ENCODE measurements around the gene TRAF2.

TRAF2 gene

DNA sequence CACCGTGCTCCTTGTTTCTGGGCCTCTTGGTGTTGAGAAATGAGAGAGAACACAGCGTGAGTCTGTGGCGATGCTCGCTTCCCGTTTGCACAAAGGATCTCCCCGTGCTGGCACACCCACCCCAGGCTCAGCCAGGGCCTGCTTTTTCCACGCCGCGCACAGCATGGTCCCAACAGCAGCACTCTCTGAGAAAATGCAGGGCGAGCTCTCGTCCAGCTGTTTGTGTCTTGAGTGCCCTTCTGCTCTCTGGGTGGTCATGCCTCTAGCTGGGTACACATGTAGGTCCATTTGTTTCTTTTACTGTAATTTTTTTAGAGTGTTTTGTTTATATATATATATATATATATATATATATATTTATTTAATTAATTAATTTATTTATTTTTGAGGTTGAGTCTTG, 31.6 kb downstream of the TRAF2 start:
- no peak for DNase-seq

DNA sequence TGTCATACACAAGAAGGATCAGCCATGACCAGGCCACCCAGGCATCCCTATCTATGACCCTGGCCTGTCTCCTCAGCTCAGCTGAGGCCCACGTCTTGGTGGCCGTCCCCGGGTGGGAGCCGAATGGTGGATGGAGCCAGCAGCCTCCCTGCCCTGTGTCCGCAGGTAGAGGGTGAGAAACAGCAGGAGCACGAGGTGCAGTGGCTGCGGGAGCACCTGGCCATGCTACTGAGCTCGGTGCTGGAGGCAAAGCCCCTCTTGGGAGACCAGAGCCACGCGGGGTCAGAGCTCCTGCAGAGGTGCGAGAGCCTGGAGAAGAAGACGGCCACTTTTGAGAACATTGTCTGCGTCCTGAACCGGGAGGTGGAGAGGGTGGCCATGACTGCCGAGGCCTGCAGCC, 33.8 kb downstream of the TRAF2 start:
- no peak for DNase-seq

DNA sequence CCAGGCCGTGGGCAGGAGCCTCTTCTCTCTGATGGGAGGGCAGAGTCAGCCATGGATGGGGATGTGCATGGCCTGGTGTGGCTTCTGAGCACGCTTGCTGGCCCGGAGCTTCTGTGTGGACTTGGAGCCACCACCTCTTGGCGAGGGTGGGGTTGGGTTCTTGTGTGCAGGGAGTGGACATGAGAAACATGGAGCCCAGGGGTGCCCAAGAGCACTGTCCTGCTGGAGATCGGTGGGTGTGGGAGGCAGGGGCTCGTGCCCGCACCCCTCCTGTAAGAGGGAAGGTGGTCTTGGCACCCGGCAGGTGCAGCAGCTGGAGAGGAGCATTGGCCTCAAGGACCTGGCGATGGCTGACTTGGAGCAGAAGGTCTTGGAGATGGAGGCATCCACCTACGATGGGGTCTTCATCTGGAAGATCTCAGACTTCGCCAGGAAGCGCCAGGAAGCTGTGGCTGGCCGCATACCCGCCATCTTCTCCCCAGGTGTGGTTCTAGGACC, 34.5 kb downstream of the TRAF2 start:
- no peak for DNase-seq

DNA sequence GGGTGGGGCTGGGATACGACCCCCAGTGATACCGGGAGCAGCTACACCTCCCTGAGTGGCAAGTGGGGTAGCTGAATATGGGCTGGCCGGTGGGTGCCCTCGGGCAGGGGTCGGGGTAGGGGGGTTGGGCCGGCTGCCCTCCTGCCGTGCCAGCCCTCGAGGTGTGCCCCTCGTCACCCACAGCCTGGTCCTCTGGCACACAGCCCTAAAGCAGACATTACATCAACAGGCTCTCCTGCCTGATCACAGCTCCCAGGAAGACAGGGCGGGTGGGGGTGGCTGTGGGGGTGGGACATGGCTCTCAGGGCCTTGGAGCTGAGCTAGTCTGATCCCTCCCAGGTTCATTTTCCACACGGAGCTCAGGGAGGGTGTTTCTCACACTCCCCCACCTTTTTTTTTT, 35.0 kb downstream of the TRAF2 start:
- no peak for DNase-seq

DNA sequence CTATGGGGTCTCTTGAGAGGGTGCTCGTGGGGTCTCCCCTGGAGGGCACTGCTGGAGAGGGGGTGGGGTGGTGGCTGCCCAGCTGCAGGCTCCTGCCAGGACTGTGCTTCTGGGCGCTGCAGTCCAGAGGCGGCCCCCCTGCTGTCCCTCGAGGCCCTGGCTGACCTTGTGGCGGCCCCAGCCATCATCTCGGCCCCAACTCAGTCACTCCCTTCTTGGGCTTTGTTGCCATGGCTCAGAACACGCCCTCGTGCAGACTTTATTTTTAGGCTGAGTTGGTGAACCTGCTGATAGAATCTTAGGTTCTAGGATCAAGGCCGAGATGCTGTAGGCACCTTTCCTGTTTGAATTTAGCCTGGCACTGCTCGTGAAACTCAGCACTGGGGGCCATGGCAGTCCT, 35.4 kb downstream of the TRAF2 start:
- DNase-seq: no peak

DNA sequence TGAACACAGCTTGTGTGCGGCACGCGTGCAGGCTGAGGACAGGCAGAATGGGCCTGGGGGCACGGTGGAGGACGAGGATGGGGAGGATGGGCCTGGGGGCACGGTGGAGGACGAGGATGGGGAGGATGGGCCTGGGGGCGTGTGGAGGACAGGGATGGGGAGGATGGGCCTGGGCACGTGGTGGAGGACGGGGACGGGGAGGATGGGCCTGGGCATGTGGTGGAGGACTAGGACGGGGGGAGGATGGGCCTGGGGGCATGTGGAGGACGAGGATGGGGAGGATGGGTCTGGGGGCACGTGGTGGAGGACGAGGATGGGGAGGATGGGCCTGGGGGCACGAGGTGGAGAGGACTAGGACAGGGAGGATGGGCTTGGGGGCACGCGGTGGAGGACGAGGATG, 36.2 kb downstream of the TRAF2 start:
- no peak for DNase-seq

DNA sequence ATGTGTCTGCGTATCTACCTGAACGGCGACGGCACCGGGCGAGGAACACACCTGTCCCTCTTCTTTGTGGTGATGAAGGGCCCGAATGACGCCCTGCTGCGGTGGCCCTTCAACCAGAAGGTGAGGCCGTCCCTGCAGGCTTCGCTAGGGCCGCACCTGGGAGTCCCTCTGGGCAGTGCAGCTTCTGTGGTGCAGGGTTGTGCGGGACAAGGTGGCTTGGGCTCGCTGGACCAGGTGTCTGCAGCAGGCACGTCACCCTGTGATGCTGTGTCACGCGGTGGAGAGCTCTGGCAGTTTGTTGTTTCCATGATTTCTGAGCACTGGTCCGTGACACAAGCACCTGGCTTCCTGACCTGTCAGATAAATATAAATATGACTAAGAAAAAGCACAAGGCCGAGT, 37.6 kb downstream of the TRAF2 start:
- no peak for DNase-seq

DNA sequence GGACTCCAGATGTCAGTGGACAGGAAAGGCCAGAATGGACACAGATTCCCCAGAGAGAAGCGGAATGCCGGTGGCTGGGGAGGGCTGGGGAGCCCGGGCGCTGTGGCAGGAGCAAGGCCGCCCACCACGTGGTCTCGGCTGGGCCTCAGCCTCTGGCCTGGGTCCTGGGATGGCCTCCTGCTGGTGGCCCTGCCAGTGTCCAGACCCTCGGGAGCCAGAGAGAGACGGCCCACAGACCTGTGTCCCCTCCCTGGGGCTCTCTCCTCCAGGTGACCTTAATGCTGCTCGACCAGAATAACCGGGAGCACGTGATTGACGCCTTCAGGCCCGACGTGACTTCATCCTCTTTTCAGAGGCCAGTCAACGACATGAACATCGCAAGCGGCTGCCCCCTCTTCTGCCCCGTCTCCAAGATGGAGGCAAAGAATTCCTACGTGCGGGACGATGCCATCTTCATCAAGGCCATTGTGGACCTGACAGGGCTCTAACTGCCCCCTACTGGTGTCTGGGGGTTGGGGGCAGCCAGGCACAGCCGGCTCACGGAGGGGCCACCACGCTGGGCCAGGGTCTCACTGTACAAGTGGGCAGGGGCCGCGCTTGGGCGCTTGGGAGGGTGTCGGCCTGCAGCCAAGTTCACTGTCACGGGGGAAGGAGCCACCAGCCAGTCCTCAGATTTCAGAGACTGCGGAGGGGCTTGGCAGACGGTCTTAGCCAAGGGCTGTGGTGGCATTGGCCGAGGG, 39.3 kb downstream of the TRAF2 start:
- DNase-seq: no peak

DNA sequence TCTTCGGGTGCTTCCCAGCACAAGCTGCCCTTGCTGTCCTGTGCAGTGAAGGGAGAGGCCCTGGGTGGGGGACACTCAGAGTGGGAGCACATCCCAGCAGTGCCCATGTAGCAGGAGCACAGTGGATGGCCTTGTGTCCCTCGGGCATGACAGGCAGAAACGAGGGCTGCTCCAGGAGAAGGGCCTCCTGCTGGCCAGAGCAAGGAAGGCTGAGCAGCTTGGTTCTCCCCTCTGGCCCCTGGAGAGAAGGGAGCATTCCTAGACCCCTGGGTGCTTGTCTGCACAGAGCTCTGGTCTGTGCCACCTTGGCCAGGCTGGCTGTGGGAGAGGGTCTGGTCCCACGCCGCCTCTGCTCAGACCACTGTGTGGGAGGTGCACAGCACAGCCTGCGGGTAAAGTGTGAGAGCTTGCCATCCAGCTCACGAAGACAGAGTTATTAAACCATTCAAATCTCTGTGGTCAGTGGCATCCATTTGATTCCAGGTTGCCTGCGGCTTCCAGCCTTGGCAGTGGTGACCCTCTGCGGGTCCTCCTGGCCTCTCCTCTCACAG, 39.9 kb downstream of the TRAF2 start:
- no peak for DNase-seq

DNA sequence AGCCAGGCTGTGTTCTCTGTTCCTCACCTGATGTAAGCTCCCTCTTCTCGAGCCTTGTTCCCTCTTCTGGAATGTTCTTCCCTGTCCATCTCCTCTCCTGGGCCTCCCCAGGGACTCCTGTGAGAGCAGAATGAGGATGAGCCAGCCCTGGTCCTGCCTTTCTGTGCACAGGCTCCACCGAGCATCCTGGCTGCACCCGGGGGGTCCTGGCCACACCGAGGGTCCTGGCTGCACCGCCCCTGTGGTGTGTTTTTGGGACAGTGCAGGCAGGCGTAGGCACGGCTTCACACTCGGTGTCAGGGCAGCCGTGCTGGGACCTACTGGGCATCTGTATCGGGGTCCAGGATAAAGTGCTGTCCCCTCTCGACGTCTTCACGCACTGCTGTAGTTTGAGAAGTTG, 40.4 kb downstream of the TRAF2 start:
- no peak for DNase-seq

DNA sequence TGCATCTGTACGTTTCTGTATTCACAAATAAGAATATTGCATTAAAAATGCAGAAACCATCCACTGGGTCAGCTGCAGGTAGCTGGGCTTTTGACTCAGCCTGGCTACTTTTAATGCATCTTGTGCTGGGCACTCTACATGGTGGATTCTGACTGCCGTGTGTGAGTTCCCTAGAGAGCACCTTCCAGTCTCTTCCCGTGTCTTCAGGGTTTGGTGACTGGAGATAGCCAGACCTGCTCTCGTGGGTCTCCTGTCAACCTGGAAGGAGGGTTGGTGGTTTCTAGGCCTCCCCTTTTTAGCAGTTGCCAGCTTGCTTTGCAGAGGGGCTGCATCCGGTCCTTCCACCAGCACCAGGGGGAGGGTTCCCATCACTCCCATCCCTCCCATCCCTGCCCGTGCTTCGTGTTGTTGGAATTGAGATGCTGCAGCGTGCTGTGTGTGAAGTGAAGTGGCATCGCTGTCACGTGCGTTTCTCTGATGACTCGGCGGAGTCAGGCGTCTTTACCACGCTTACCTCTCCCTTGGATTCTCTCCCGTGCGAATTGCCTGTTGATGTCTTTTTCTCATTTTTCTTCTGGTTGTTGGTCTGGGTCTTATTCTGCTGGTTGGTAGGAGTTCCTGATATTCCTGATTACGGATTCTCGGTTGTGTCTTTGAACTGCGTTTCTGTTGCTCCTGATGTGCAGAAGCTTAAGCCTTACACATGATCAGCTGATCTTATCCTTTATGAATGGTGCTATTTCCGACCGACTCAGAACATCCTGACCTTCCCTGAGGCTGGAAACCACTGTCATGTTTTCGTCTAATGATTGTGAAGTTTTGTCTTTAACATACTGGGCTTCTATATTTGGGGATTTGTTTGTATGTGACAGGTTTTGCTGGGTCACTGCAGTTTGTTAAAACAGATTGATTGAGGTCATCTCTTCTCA, 41.3 kb downstream of the TRAF2 start:
- no peak for DNase-seq

DNA sequence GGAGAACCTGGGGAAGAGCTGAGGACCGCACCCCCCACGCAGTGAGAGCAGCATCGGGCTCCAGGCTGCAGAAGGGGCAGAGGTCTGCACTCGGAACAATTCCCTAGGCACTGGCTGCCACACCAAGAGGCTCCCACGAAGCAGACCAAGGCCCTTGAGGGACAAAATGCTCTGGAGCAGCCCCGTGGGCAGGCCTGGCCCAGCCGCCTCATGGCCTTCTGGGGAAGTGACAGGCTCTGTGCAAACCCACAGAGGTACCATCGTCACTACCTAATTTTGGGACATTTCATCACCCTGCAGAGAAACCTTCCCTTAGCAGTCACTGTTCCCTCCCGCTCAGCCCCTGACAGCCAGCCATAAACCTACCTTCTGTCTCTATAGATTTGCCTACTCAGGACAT, 42.3 kb downstream of the TRAF2 start:
- no peak for DNase-seq

DNA sequence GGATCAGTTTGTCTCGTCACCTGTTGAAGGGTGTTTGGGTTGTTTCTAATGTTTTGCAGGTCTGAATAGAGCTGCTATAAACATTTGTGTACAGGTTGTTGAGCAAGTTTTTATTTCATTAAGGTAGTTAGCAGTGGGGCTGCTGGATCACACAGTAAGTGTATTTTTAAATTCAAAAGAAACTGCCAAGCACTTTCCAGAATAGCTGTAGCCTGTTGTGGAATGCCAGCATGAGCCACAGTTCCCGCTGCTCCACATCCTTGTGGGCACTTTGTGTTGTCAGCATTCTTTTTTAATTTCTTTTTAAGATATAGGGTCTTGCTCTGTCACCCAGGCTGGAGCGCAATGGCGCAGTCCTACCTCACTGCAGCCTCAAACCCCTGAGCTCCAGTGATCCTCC, 43.7 kb downstream of the TRAF2 start:
- no peak for DNase-seq

DNA sequence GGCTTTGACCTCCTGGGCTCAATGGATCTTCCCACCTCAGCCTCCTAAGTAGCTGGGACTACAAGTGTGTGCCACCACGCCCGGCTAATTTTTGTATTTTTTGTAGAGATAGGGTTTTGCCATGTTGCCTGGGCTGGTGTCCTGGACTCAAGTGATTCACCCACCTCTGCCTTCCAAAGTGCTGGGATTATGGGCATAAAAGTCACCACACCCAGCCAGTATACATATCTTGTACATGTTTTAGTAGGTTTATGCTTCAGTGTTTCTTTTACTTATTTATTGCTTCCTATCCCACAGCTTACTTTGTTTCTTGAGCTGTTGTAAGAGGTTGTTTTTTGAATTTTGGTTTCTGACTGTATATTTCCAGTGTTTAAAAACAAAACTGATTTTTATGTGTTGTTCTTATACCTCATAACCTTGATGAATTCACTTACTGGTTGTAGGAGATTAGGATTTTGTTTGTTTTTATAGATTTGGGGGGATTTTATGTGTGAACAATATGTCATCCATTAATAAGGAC, 45.4 kb downstream of the TRAF2 start:
- DNase-seq: no peak

DNA sequence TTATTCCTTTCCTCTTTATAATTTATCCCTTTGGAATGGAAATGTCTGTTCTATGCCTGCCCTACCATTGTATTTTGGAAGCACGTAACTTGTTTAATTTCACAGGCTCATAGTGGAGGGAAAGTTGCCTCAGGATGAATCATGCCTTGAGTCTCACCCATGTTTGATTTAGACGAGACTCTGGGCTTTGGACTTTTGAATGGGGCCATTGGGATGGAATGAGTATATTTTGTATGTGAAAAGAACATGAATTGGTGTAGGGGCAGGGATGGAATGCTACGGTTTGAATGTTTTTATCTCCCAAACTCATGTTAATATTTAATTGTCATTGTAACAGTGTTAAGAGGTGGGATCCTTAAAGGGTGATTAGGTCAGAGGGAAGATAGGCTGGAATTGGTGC, 48.0 kb downstream of the TRAF2 start:
- DNase-seq: no peak

DNA sequence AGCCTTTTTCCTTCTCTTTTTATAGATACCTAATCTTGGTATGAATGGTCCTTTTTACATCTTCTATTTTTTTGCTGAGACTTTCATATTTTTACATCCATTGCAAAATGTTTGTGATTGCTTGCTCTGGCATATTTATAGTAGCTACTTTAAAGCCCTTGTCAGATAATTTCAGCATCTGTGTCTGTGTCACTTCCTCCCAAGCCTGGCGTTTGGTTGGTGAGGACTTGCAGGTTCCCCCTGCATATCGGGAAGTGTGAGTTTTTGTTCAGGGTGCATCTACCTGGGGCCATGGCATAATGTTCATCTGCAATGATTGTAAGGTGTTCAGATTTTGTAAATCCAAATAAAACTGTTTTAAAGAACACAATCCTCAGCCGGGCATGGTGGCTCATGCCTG, 49.3 kb downstream of the TRAF2 start:
- DNase-seq: no peak

DNA sequence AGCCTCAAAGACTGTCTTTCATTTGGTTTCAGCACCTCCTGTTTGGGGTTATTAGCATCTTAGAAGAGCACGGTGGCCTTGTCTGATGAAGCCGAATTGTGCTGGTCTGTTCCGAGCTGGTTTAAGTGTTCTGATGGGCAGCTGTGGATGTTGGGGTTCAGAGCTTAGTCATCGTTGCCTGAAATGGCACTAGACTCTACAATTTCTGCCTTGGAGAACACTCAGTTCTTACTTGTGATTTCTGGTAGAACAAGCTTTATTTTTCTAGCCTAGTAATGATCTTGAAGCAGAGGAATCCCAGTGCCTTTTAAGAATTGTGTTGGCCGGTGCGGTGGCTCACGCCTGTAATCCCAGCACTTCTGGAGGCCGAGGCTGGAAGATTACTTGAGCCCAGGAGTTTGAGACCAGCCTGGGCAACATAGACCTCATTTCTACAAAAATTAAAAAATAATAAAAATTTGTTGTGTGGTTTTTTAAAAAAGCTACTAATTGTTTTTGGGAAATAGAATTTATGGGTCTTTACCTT, 50.4 kb downstream of the TRAF2 start:
- DNase-seq: no peak

DNA sequence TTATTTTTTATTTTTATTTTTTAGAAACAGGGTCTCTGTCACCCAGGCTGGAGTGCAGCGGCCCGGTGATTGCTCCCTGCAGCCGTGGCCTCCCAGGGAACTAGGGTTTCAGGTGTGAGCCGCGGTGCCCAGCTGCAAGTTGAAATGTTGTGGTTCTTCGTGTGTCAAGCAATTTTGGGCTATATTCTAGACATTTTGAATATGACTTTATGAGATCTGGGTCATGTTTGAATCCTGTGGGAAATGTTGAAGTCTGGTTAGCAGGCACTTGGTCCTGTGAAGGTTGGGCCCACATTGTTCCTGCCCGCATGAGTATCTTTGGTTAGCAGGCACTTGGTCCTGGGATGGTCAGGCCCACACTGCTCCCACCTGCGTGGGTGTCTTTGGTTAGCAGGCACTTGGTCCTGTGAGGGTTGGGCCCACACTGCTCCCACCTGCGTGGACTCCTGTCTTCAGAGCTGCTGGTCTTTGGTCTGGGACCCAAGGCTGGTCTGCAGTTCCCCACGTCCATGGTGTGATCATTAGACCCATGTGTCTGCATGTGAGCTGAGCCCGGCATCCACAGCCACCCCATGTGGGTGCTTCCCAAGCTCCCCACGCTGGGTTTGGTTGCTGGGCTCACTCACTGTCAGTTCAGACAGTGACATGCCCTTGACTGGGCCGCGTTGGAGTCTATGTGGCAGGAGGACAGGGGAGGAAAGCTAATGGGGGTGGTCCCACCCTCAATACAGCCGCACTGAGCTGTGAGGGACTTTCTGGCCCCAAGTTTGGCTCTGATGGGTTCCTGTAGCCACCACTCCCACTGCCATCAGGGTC, 51.1 kb downstream of the TRAF2 start:
- DNase-seq: no peak

DNA sequence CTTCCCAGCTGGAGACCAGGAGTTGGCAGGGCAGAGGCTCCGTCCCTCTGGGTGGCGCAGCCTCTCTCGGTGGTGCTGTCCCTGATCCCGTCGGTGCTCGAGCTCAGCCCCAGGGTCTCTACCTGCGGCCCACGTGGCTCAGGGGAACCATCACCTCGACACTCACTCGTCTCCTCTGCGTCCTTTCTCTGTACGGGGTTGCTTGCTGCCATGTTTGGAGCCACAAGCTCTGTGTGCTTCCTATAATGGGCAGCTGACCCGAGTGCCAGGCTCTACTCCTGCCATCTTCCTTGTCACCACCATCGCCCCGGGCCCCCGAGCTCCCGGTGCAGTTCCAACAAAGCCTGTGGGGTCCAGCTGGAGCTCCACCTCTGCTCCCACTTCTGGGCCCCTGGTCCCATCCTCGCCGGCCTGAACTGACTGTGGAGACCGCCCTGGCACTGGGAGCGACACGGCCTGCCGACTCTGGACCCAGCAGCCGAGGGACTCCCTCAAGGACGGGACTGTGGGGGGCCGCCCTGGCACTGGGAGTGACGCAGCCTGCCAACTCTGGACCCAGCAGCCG, 53.2 kb downstream of the TRAF2 start:
- DNase-seq: no peak

DNA sequence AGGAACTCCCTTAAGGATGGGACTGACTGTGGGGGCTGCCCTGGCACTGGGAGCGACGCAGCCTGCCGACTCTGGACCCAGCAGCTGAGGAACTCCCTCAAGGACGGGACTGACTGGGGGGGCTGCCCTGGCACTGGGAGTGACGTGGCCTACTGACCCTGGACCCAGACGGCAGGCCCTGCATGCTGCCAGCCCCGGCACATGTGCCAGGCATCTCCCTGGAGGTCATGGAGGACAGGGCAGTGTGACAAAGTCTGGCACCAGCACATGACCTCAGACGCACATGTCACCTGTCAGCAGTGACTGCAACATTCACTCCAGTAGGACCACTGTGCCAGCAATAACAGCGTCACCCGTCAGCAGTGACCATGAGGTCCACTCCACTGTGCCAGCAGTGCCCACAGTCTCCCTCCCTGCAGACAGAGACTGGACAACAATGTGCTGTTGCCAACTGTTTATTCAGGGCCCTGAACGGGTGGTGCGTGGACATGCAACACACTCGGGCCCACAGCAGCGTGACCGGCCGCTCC, 53.7 kb downstream of the TRAF2 start:
- DNase-seq: no peak

DNA sequence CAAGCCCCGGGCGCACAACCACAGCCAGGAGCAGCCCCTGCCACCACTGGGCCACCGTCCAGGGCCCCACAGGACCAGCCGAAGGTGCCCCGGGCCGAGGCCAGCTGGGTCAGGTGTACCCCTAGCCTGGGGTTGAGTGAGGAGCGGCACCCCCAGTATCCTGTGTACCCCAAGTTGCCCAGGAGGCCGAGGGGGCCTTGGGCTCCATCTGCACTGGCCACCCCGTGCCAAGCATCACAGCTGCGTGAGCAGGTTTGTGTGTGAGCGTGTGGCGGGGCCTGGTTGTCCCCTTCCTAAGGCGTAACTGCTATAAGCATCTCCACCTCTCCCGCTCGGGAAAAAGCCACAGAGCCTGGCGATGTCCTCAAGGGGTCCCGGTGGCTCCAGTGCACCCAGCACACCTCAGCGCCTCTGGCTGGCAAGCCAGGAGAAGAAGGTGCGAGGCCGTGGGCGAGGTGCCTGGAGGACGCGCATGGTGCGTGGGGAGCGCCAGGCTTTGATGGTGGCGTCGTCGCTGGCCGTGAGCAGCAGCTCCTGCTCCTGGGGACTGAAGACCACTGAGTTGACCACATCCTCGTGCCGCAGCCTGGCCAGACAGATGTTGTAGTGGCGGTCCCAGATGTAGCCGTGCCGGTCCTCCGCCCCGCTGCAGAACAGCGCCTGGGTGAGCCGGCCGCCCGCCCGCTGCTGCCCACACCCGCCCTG, 54.4 kb downstream of the TRAF2 start:
- no peak for DNase-seq

Measured in NCI-H1436 treated with DMSO at 0.1 percent for 48 hours (cell line).